Lung (tissue), 12 donors: ENCODE data around the gene MSH3. TPM values are rescaled to one million over a fixed set of nuclear protein-coding genes. Genes with fewer than 3 reads are reported as not detected.

Source experiments
- ATAC-seq: fragments of 200-7000 bp; cut with Tn5 transposase; one replicate; pipeline ENCODE4 v1.9.1; 2020; ENCODE audit warnings: moderate number of reproducible peaks; ENCODE audit not compliant: insufficient read depth, low FRiP score
- DNase-seq, 3 donors: peaks; one replicate each; pipeline ENCODE4 v3.0.0-alpha.2; 2013 to 2017
- H3K27ac ChIP-seq, 2 donors: one replicate each; pipeline ENCODE4 v1.5.1; 2013; ENCODE audit warnings: mild to moderate bottlenecking in 2 of 2, moderate library complexity in 2 of 2, control low read depth in 1 of 2, inconsistent platforms in 1 of 2, low read depth in 1 of 2, low read length in 1 of 2
- H3K27me3 ChIP-seq, 3 donors: one replicate each; pipeline ENCODE4 v1.5.1; 2013; ENCODE audit warnings: low read length in 2 of 3; ENCODE audit not compliant: control insufficient read depth in 3 of 3, insufficient read depth in 3 of 3
- H3K36me3 ChIP-seq, 4 donors: one replicate each; pipeline ENCODE4 v1.5.1; 2013; ENCODE audit warnings: low read length in 4 of 4, mild to moderate bottlenecking in 1 of 4, moderate library complexity in 1 of 4; ENCODE audit not compliant: control insufficient read depth in 4 of 4, insufficient read depth in 4 of 4
- H3K4me1 ChIP-seq, 5 donors: one replicate each; pipeline ENCODE4 v1.5.1; 2013; ENCODE audit warnings: low read length in 5 of 5, mild to moderate bottlenecking in 2 of 5, moderate library complexity in 1 of 5; ENCODE audit not compliant: control insufficient read depth in 5 of 5, insufficient read depth in 5 of 5
- H3K4me3 ChIP-seq: one replicate; pipeline ENCODE4 v1.5.1; 2013; ENCODE audit warnings: mild to moderate bottlenecking, control low read depth, moderate library complexity
- H3K9ac ChIP-seq, 2 donors: one replicate each; pipeline ENCODE4 v1.5.1; 2013; ENCODE audit warnings: low read length in 2 of 2, control low read depth in 1 of 2; ENCODE audit not compliant: insufficient read depth in 1 of 2
- H3K9me3 ChIP-seq, 4 donors: one replicate each; pipeline ENCODE4 v1.5.1; 2013; ENCODE audit warnings: low read length in 3 of 4, mild to moderate bottlenecking in 1 of 4, moderate library complexity in 1 of 4; ENCODE audit not compliant: control insufficient read depth in 4 of 4, insufficient read depth in 3 of 4
- CTCF ChIP-seq: IDR thresholded peaks from 2 replicates; pipeline ENCODE4 v1.5.1; 2012; ENCODE audit warnings: mild to moderate bottlenecking; ENCODE audit errors: control extremely low read depth, extremely low read depth
- WGBS, 2 donors: extraction: QIAGEN DNeasy Blood & Tissue Kit; methylation state at CpG; one replicate each; pipeline ENCODE4 v1.1.7; 2013; 5-methylcytosine and 5-hydroxymethylcytosine counted together
- polyA plus RNA-seq, 2 donors: library from polyadenylated mRNA; stranded (reverse); fragments of 200-250 nt; gene quantifications; one replicate each; pipeline ENCODE4 v1.2.1, GENCODE V29; 2013
- total RNA-seq, 2 donors: library from RNA; depleted of rRNA in 1 of 2; stranded (reverse); fragments of >200 nt in 1 of 2; gene quantifications; one replicate each; pipeline ENCODE4 v1.2.1, GENCODE V29; 2014 to 2021
- donor health status: control.
- donor health status: control.
- donor health status: Bipolar disorder and iron deficiency.
- donor health status: healthy.
- donor health status: DM: yes; HTN: yes; CAD: no.

The MSH3 gene
- total and polyA plus RNA-seq, 4 donors: 2.8 to 29.0 (median 9.6) TPM

DNA sequence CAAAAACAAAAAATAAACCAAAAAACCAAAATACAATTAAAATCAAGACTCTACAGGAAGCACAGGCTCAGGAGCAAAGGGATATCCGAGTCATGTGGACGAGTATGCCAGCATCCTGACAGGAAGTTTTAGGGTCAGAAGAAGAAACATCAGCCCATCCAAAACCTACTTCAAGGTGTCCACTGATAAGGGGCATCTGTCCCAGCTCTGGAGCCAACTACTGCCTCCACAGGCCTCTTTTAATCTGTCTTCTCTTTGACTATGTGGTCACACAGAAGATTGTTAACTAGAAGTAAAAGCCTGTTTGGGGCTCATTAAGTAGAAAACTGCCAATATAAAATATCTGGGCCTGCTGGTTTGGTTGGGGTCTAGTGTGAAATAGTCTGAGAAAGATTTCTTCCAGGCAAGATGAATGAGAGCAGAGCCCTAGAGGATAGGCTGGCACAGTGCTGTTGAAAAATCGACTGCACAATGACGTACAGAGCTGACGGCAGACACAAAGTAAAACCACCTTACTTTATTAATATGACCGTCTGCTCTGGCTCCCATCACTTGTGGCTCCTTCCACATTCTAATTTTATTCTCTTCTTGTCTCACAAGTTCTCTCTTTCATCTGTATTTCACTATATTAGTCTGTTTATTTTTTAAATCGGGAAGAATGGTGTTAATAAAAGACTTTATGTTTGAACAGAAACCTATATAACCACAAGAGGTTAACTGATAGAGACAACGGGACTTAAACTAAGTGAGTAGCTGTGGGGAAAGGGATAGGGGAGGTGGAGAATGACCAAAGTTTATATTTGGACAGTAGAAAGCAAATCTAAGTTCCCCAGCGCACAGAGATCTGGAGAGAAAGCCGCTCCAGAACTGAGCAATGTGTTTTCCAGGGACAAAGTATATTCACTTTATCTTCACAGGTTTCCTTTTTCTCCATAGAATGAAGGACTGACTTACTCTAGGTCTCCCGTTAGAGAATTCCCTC is 22.9 kb upstream of the MSH3 start:
- Histone ChIP-seq H3K9me3 (no peaks in the 10 kb centered on the region), H3K27me3 (no peaks in the 10 kb centered on the region), H3K36me3 (peaks cover 0 to 11% (median 6%) of the 10 kb centered on the region in 4 donors), H3K4me1 (no peaks in the 10 kb centered on the region), H3K9ac (no peak overlapping the region), H3K4me3 (no peak overlapping the region), H3K27ac (no peak overlapping the region)
- ATAC-seq (no peak), DNase-seq (no peak)
- WGBS, 2 donors: 92 to 93% methylated on average over 11 of the region's 11 CpGs
- no peak for TF ChIP-seq CTCF

DNA sequence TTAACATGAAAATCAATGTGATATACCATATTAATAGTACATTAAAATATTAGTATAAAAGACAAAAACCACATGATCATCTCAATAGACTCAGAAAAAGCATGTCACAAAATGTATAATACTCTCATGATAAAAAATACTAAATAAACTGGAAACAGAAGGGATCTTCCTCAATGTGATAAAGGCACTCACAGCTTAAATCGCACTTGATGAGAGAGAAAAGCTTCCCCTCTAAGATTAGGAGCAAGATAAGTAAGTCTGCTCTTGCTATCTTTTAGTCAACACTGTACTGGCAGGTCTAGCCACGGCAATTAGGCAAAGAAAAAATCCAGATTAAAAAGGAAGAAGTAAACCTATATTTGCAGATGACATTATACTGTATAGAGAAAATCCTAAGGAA is 21.8 kb upstream of the MSH3 start:
- no peak for DNase-seq
- H3K4me1 ChIP-seq: no peaks in the 10 kb centered on the region
- no peak for TF ChIP-seq CTCF
- H3K36me3 ChIP-seq: peaks cover 0 to 11% (median 8%) of the 10 kb centered on the region in 4 donors
- H3K4me3 ChIP-seq: no peak overlapping the region
- no peaks in the 10 kb centered on the region for H3K27me3 ChIP-seq
- H3K9me3 ChIP-seq: no peaks in the 10 kb centered on the region
- H3K9ac ChIP-seq: no peak overlapping the region
- ATAC-seq: no peak
- 80 to 82% methylated on average over 2 of the region's 2 CpGs for WGBS, 2 donors
- H3K27ac ChIP-seq: no peak overlapping the region

GRCh38 chr5:80634193-80634592 is 20.3 kb upstream of the MSH3 start:
- H3K4me3 ChIP-seq: no peak overlapping the region
- H3K27me3 ChIP-seq: no peaks in the 10 kb centered on the region
- H3K36me3 ChIP-seq: peaks cover 0 to 12% (median 8%) of the 10 kb centered on the region in 4 donors

More at GRCh38 chr5:80634193-80634592, 20.3 kb upstream of the MSH3 start:
- no peak for ATAC-seq
- Histone ChIP-seq H3K27ac (no peak overlapping the region), H3K9me3 (no peaks in the 10 kb centered on the region), H3K4me1 (no peaks in the 10 kb centered on the region), H3K9ac (no peak overlapping the region)
- DNase-seq: no peak
- no peak for TF ChIP-seq CTCF
